ENCODE data around the gene CXCL14. TPM values are rescaled to one million over a fixed set of nuclear protein-coding genes. Genes with fewer than 3 reads are reported as not detected.

Gene CXCL14
- total and polyA plus RNA-seq, 2 experiments from 2014 or later = 1.7 TPM; not detected in 1

DNA sequence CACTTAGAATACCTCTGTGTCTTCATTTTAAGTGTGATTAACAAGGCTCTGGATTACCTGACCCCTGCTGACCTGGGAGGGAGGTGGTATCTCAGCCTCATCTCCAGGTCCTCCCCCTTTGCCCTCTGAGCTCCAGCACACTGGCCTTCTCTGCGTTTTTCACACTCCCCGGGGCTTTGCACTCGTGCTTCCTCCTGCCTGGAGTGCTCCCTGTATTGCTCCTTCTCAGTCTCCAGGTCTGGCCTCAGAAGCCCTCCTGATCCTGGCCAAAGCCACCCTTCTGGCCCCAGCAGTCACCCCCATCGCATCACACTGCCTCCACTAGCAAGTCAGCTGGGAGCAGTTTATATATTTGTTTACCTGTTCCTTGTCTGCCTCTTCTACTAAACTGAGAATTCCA, 29.4 kb downstream of the CXCL14 start:
- Histone ChIP-seq H3K36me3 (ENCODE audit: insufficient read depth) (no peaks in the 10 kb centered on the region), H3K27ac (ENCODE audit: low read depth) (no peak overlapping the region), H3K79me2 (replicated peaks; ENCODE audit: insufficient read depth) (no peaks in the 10 kb centered on the region), H2AFZ (no peak overlapping the region), H3K4me1 (ENCODE audit: insufficient read depth) (peaks cover 19% of the 10 kb centered on the region), H3K4me2 (no peak overlapping the region), H3F3A (replicated peaks; ENCODE audit: low read depth) (peaks cover 4% of the 10 kb centered on the region; the same call in 1 of the 2 replicates), H3K27me3 (ENCODE audit: insufficient read depth) (peaks cover 88% of the 10 kb centered on the region), H4K20me1 (replicated peaks; ENCODE audit: insufficient read depth) (peaks cover 13% of the 10 kb centered on the region), H3K9me2 (ENCODE audit: insufficient read depth) (no peaks in the 10 kb centered on the region), H3K4me3 (no peak overlapping the region)
- Mint-ChIP-seq H3K4me1 (peaks cover 20% of the 10 kb centered on the region), H3K27ac (no peak overlapping the region), H3K9me3 (no peaks in the 10 kb centered on the region), H3K4me3 (no peak overlapping the region), H3K36me3 (ENCODE audit: low read depth) (no peaks in the 10 kb centered on the region), H3K27me3 (ENCODE audit: insufficient read depth, low read depth, poor library complexity) (peaks cover 76% of the 10 kb centered on the region)
- ATAC-seq = no peak
- DNase-seq (ENCODE audit: low spot score) = no peak
- TF ChIP-seq, protein P1, sequence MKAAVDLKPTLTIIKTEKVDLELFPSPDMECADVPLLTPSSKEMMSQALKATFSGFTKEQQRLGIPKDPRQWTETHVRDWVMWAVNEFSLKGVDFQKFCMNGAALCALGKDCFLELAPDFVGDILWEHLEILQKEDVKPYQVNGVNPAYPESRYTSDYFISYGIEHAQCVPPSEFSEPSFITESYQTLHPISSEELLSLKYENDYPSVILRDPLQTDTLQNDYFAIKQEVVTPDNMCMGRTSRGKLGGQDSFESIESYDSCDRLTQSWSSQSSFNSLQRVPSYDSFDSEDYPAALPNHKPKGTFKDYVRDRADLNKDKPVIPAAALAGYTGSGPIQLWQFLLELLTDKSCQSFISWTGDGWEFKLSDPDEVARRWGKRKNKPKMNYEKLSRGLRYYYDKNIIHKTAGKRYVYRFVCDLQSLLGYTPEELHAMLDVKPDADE (IDR thresholded peaks at IDR 0.05) = no peak
- TF ChIP-seq NANOG (IDR thresholded peaks at IDR 0.05; ENCODE audit: borderline replicate concordance) = no peak
- TF ChIP-seq CREB1 (CRISPR knock-in tag; IDR thresholded peaks at IDR 0.05; ENCODE audit: low read depth) = no peak
- no peak for TF ChIP-seq EZH2 (IDR thresholded peaks at IDR 0.05; ENCODE audit: low read depth, unreplicated experiment)
- TF ChIP-seq, protein P2, sequence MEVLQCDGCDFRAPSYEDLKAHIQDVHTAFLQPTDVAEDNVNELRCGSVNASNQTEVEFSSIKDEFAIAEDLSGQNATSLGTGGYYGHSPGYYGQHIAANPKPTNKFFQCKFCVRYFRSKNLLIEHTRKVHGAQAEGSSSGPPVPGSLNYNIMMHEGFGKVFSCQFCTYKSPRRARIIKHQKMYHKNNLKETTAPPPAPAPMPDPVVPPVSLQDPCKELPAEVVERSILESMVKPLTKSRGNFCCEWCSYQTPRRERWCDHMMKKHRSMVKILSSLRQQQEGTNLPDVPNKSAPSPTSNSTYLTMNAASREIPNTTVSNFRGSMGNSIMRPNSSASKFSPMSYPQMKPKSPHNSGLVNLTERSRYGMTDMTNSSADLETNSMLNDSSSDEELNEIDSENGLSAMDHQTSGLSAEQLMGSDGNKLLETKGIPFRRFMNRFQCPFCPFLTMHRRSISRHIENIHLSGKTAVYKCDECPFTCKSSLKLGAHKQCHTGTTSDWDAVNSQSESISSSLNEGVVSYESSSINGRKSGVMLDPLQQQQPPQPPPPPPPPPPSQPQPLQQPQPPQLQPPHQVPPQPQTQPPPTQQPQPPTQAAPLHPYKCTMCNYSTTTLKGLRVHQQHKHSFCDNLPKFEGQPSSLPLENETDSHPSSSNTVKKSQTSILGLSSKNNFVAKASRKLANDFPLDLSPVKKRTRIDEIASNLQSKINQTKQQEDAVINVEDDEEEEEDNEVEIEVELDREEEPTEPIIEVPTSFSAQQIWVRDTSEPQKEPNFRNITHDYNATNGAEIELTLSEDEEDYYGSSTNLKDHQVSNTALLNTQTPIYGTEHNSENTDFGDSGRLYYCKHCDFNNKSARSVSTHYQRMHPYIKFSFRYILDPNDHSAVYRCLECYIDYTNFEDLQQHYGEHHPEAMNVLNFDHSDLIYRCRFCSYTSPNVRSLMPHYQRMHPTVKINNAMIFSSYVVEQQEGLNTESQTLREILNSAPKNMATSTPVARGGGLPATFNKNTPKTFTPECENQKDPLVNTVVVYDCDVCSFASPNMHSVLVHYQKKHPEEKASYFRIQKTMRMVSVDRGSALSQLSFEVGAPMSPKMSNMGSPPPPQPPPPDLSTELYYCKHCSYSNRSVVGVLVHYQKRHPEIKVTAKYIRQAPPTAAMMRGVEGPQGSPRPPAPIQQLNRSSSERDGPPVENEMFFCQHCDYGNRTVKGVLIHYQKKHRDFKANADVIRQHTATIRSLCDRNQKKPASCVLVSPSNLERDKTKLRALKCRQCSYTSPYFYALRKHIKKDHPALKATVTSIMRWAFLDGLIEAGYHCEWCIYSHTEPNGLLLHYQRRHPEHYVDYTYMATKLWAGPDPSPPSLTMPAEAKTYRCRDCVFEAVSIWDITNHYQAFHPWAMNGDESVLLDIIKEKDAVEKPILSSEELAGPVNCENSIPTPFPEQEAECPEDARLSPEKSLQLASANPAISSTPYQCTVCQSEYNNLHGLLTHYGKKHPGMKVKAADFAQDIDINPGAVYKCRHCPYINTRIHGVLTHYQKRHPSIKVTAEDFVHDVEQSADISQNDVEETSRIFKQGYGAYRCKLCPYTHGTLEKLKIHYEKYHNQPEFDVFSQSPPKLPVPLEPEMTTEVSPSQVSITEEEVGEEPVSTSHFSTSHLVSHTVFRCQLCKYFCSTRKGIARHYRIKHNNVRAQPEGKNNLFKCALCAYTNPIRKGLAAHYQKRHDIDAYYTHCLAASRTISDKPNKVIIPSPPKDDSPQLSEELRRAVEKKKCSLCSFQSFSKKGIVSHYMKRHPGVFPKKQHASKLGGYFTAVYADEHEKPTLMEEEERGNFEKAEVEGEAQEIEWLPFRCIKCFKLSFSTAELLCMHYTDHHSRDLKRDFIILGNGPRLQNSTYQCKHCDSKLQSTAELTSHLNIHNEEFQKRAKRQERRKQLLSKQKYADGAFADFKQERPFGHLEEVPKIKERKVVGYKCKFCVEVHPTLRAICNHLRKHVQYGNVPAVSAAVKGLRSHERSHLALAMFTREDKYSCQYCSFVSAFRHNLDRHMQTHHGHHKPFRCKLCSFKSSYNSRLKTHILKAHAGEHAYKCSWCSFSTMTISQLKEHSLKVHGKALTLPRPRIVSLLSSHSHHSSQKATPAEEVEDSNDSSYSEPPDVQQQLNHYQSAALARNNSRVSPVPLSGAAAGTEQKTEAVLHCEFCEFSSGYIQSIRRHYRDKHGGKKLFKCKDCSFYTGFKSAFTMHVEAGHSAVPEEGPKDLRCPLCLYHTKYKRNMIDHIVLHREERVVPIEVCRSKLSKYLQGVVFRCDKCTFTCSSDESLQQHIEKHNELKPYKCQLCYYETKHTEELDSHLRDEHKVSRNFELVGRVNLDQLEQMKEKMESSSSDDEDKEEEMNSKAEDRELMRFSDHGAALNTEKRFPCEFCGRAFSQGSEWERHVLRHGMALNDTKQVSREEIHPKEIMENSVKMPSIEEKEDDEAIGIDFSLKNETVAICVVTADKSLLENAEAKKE (CRISPR knock-in tag; IDR thresholded peaks at IDR 0.05) = no peak
- TF ChIP-seq JUNB (IDR thresholded peaks at IDR 0.05; ENCODE audit: unreplicated experiment) = no peak
- TF ChIP-seq ZNF114 (CRISPR knock-in tag; IDR thresholded peaks at IDR 0.05) = no peak
- TF ChIP-seq STAT1 (IDR thresholded peaks at IDR 0.05; ENCODE audit: unreplicated experiment) = no peak
- TF ChIP-seq POLR2AphosphoS5 (IDR thresholded peaks at IDR 0.05; ENCODE audit: low read depth) = no peak
- TF ChIP-seq EZH2phosphoT487 (IDR thresholded peaks at IDR 0.05; ENCODE audit: unreplicated experiment) = no peak
- TF ChIP-seq, protein P3, sequence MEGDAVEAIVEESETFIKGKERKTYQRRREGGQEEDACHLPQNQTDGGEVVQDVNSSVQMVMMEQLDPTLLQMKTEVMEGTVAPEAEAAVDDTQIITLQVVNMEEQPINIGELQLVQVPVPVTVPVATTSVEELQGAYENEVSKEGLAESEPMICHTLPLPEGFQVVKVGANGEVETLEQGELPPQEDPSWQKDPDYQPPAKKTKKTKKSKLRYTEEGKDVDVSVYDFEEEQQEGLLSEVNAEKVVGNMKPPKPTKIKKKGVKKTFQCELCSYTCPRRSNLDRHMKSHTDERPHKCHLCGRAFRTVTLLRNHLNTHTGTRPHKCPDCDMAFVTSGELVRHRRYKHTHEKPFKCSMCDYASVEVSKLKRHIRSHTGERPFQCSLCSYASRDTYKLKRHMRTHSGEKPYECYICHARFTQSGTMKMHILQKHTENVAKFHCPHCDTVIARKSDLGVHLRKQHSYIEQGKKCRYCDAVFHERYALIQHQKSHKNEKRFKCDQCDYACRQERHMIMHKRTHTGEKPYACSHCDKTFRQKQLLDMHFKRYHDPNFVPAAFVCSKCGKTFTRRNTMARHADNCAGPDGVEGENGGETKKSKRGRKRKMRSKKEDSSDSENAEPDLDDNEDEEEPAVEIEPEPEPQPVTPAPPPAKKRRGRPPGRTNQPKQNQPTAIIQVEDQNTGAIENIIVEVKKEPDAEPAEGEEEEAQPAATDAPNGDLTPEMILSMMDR (conservative IDR thresholded peaks at IDR 0.05; ENCODE audit: low read depth in 2 of 2) = no peak
